ENCODE results near the gene FXYD6.

Gene FXYD6

GRCh38 chr11:117833401-117833891 lies 43.0 kb downstream of the FXYD6 start:
- Histone ChIP-seq H3K9me3 (ENCODE audit: insufficient read depth, low read length) (no peaks in the 10 kb centered on the region), H3K36me3 (ENCODE audit: low read length) (no peaks in the 10 kb centered on the region), H3K9ac (ENCODE audit: low read length) (no peak overlapping the region), H3K27ac (ENCODE audit: low read depth, low read length) (no peak overlapping the region), H4K20me1 (ENCODE audit: low read depth, low read length) (no peaks in the 10 kb centered on the region), H2AFZ (ENCODE audit: low read depth, low read length, severe bottlenecking) (no peak overlapping the region), H3K79me2 (ENCODE audit: insufficient read depth, low read length) (no peaks in the 10 kb centered on the region), H3K4me3 (ENCODE audit: insufficient read depth, low read length, poor library complexity, severe bottlenecking) (no peak overlapping the region), H3K4me2 (ENCODE audit: low read depth, low read length, poor library complexity, severe bottlenecking) (no peak overlapping the region), H3K27me3 (ENCODE audit: low read length) (no peaks in the 10 kb centered on the region), H3F3A (ENCODE audit: insufficient read depth) (no peaks in the 10 kb centered on the region), H3K9me2 (replicated peaks; ENCODE audit: insufficient read depth, low read length) (no peaks in the 10 kb centered on the region)
- TF ChIP-seq CTCF (IDR thresholded peaks at IDR 0.05; ENCODE audit: insufficient read depth, low read length, poor library complexity, severe bottlenecking), result no peak
- TF ChIP-seq EZH2phosphoT487 (conservative IDR thresholded peaks at IDR 0.05; ENCODE audit: low read length), result no peak

- Histone ChIP-seq H3K27me3 (ENCODE audit: low read length) (no peaks in the 10 kb centered on the region), H3K4me3 (ENCODE audit: insufficient read depth, low read length, poor library complexity, severe bottlenecking) (no peak overlapping the region), H3K9me3 (ENCODE audit: insufficient read depth, low read length) (no peaks in the 10 kb centered on the region), H3K79me2 (ENCODE audit: insufficient read depth, low read length) (no peaks in the 10 kb centered on the region), H4K20me1 (ENCODE audit: low read depth, low read length) (no peaks in the 10 kb centered on the region), H3K36me3 (ENCODE audit: low read length) (no peaks in the 10 kb centered on the region), H3F3A (ENCODE audit: insufficient read depth) (no peaks in the 10 kb centered on the region), H2AFZ (ENCODE audit: low read depth, low read length, severe bottlenecking) (no peak overlapping the region), H3K27ac (ENCODE audit: low read depth, low read length) (no peak overlapping the region), H3K4me2 (ENCODE audit: low read depth, low read length, poor library complexity, severe bottlenecking) (no peak overlapping the region), H3K9me2 (replicated peaks; ENCODE audit: insufficient read depth, low read length) (no peaks in the 10 kb centered on the region), H3K9ac (ENCODE audit: low read length) (no peak overlapping the region)
- TF ChIP-seq CTCF (IDR thresholded peaks at IDR 0.05; ENCODE audit: insufficient read depth, low read length, poor library complexity, severe bottlenecking) (no peak), EZH2phosphoT487 (conservative IDR thresholded peaks at IDR 0.05; ENCODE audit: low read length) (no peak)
Measured at GRCh38 chr11:117832511-117832910, 43.9 kb downstream of the FXYD6 start.

- Histone ChIP-seq H3K9me2 (replicated peaks; ENCODE audit: insufficient read depth, low read length) (no peaks in the 10 kb centered on the region), H3K79me2 (ENCODE audit: insufficient read depth, low read length) (no peaks in the 10 kb centered on the region), H3K4me2 (ENCODE audit: low read depth, low read length, poor library complexity, severe bottlenecking) (no peak overlapping the region), H3K27ac (ENCODE audit: low read depth, low read length) (no peak overlapping the region), H3K9ac (ENCODE audit: low read length) (no peak overlapping the region), H3K4me3 (ENCODE audit: insufficient read depth, low read length, poor library complexity, severe bottlenecking) (no peak overlapping the region), H4K20me1 (ENCODE audit: low read depth, low read length) (no peaks in the 10 kb centered on the region), H3K36me3 (ENCODE audit: low read length) (no peaks in the 10 kb centered on the region), H3K9me3 (ENCODE audit: insufficient read depth, low read length) (no peaks in the 10 kb centered on the region), H3F3A (ENCODE audit: insufficient read depth) (no peaks in the 10 kb centered on the region), H2AFZ (ENCODE audit: low read depth, low read length, severe bottlenecking) (no peak overlapping the region), H3K27me3 (ENCODE audit: low read length) (no peaks in the 10 kb centered on the region)
- TF ChIP-seq EZH2phosphoT487 (conservative IDR thresholded peaks at IDR 0.05; ENCODE audit: low read length) (no peak), CTCF (IDR thresholded peaks at IDR 0.05; ENCODE audit: insufficient read depth, low read length, poor library complexity, severe bottlenecking) (no peak)
Measured at GRCh38 chr11:117831661-117832415, 44.6 kb downstream of the FXYD6 start.

All from SU-DHL-6 (cell line).